ENCODE data around the gene PFN2.

The PFN2 gene

DNA sequence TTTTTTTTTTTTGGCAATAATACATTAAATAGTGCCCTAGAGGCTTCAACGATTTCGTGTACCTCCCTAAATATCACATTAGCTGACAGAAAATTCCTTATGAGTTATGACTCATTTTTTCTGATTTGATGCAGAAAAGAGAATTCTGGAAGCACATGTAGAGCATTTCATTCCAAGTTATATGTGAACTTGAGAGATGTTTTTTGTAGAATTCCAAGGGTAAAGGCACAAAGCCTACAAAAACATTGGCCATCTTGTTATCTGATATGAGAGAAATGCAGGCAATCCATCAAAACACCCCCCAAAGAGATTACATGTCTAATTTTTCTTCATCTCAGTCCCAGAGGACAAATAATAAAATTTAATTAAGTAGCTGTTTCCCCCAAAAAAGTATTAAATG, 6.7 kb upstream of the PFN2 start:
- Mint-ChIP-seq H3K27ac (no peak overlapping the region), H3K36me3 (no peaks in the 10 kb centered on the region), H3K9me3 (no peaks in the 10 kb centered on the region), H3K27me3 (peaks cover 2% of the 10 kb centered on the region), H3K4me1 (no peaks in the 10 kb centered on the region), H3K4me3 (no peak overlapping the region)
- no peak for ATAC-seq

GRCh38 chr3:149975919-149976318, 5.2 kb upstream of the PFN2 start:
- Mint-ChIP-seq H3K4me1 (peaks cover 9% of the 10 kb centered on the region), H3K36me3 (no peaks in the 10 kb centered on the region), H3K9me3 (no peaks in the 10 kb centered on the region), H3K27me3 (peaks cover 13% of the 10 kb centered on the region), H3K4me3 (no peak overlapping the region), H3K27ac (no peak overlapping the region)
- no peak for ATAC-seq

DNA sequence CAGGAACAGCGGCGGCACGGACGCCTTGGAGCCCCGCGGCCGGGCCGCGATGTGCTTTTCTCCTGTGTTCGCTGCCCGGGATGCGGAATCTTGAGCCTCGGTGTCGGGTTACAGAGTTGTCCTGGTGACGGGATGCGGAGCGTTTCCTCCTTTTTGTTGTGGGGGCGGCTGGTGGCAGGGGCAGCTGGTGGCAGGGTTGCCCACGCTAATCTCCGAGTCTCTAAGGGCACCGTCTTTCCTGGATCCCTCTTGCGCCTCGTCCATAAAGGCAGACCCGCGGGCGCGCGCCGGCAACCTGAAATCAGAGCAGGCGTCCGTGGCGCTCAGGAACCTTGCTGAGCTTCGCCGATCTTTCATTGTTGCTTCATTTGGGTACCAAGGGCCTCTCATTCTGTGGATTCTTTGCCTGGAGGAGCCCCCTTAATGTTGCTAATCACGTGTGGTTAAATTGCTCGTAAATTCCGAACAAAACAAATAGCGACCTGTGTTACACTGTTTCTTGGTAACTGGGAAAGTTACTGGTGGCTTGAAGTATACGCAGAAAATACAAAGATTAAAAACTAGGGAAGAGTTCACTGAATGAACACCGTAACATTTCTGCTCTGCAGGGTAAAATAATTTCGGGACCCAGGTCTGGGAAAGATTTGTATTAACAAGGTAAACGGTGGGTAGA, 844 bp upstream of the PFN2 start:
- peak overlapping the region; percentile 89 for H3K4me3 Mint-ChIP-seq
- peak overlapping the region; percentile 69 for H3K27ac Mint-ChIP-seq
- H3K9me3 Mint-ChIP-seq, result no peaks in the 10 kb centered on the region
- no peak for ATAC-seq
- H3K27me3 Mint-ChIP-seq, result peaks cover 13% of the 10 kb centered on the region
- H3K36me3 Mint-ChIP-seq, result no peaks in the 10 kb centered on the region
- peaks cover 15% of the 10 kb centered on the region for H3K4me1 Mint-ChIP-seq

- peaks cover 20% of the 10 kb centered on the region for H3K4me1 Mint-ChIP-seq
- peak overlapping the region; percentile 89 for H3K4me3 Mint-ChIP-seq
- no peak overlapping the region for H3K27ac Mint-ChIP-seq
- no peaks in the 10 kb centered on the region for H3K36me3 Mint-ChIP-seq
- peak; percentile 77 for ATAC-seq
- H3K27me3 Mint-ChIP-seq, result peaks cover 13% of the 10 kb centered on the region
- no peaks in the 10 kb centered on the region for H3K9me3 Mint-ChIP-seq
These were observed 567 bp downstream of the PFN2 start for GRCh38 chr3:149969940-149970715.

DNA sequence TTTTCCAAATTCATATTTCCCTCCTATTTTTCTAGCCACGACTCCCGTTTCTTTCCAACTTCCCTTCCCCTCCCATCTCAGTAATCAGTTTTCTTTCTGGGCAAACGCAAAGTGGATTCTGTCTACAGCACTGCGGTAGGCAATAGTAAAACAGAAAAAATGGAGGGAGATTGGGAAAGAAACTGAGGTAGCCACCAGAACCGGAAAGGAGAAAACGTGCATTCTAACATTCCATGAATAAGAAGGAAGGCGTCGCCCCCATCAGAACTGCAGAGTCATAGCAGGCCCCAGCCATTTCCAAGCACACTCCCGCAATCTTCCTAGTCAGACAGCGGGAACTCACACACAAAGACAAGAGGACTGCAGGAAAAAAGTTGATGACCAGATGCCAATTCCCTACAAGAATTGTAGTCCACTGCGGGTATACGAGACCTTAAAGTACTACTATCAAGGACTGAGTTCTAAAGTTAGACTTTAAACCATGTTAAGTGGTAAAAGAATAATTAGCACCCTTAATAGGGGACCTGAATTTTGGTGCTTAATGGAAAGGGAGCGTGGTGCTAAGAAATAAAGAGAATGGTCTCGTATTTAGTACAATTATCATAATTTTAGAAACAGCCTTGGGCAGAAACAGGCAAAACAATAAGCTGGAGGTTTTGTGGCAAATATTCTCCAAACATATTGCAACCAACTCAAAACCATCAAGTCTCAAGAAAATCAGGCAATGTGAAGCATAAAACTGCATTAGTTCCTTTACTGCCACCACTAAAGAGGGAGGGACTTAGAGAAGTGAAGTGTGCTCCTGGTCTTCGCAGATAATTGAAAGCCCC, 1.4 kb downstream of the PFN2 start:
- Mint-ChIP-seq H3K4me1 (peaks cover 23% of the 10 kb centered on the region), H3K4me3 (peak overlapping the region; percentile 80), H3K27me3 (peaks cover 13% of the 10 kb centered on the region), H3K27ac (no peak overlapping the region), H3K9me3 (no peaks in the 10 kb centered on the region), H3K36me3 (no peaks in the 10 kb centered on the region)
- no peak for ATAC-seq

GRCh38 chr3:149968216-149968615, 2.5 kb downstream of the PFN2 start:
- Mint-ChIP-seq H3K4me3 (no peak overlapping the region), H3K9me3 (no peaks in the 10 kb centered on the region), H3K27ac (no peak overlapping the region), H3K36me3 (no peaks in the 10 kb centered on the region), H3K27me3 (peaks cover 13% of the 10 kb centered on the region), H3K4me1 (peaks cover 23% of the 10 kb centered on the region)
- no peak for ATAC-seq

DNA sequence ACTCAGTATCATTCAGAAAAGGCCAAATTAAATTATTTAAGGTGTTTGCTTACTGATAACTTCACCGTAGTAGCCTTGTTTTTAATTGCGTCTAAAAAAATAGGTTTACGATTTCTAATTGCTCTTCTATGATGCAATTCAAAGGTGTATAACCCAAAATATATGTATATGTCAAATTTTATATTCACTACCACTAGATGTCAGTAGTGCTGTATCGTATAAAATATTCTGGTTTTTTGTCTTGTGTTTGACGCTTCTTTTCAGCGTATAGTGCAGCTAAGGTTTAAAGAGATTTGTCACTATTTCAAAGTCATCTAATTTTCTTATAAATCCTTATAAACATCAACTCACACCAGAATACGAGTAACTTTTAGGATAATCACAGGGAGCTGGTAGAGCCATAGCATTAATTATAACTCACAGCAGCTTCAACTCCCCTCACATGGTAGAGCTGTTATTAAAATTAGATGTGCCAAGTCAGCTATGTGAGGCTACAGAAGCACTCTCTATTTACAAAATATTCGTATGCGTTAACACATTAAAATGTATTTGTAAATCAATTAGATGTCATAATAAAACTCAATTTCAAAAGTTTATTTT, 3.5 kb downstream of the PFN2 start:
- Mint-ChIP-seq H3K27ac (no peak overlapping the region), H3K4me1 (peaks cover 23% of the 10 kb centered on the region)
- ATAC-seq, result no peak

DNA sequence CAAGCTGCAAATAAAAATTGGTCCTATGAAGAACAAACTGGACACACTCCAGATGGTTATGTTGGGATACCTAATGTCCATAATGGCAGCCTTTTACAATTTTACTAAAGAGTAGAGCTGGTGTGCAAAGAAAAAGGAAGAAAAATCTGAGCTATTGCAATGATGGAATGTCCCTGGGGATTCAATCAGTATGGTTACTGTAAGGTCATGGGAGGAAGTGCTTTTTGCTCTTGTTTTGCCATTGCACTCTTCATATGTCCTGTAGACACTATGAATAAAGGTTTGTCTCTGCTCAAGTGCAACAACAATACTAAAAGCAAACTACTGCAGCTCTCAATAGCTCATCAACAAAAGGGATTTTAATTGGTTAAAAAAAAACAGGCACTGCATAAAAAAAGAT, 5.4 kb downstream of the PFN2 start:
- H3K4me1 Mint-ChIP-seq, result peaks cover 14% of the 10 kb centered on the region
- H3K9me3 Mint-ChIP-seq, result no peaks in the 10 kb centered on the region
- H3K27ac Mint-ChIP-seq, result no peak overlapping the region
- H3K4me3 Mint-ChIP-seq, result no peak overlapping the region
- no peaks in the 10 kb centered on the region for H3K36me3 Mint-ChIP-seq
- no peaks in the 10 kb centered on the region for H3K27me3 Mint-ChIP-seq
- no peak for ATAC-seq

More for the DNA sequence above, 3.5 kb downstream of the PFN2 start:
- no peaks in the 10 kb centered on the region for H3K9me3 Mint-ChIP-seq
- H3K36me3 Mint-ChIP-seq, result no peaks in the 10 kb centered on the region
- H3K4me3 Mint-ChIP-seq, result no peak overlapping the region
- peaks cover 9% of the 10 kb centered on the region for H3K27me3 Mint-ChIP-seq

DNA sequence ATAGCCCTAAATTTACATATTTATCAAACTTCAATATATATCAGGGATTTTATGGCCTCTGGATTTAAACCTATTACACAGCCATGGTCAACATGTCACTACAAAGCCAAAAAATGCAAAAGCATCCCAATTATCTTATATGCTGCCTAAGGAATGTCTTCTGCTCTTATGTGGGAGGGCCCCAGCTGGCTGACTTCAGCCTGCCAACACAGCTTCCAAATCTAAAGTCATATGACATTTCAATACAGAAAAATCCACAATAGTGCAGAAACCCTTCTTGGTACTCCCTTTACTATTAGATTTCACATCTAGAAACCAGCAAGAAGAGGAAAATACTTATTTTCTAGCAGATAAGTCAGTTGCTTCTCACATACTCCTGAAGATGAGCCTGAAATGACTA, 6.4 kb downstream of the PFN2 start:
- H3K4me1 Mint-ChIP-seq, result peaks cover 8% of the 10 kb centered on the region
- H3K9me3 Mint-ChIP-seq, result no peaks in the 10 kb centered on the region
- no peak overlapping the region for H3K27ac Mint-ChIP-seq
- H3K27me3 Mint-ChIP-seq, result no peaks in the 10 kb centered on the region
- H3K36me3 Mint-ChIP-seq, result no peaks in the 10 kb centered on the region
- no peak overlapping the region for H3K4me3 Mint-ChIP-seq
- ATAC-seq, result no peak

GRCh38 chr3:149963485-149963884, 7.2 kb downstream of the PFN2 start:
- Mint-ChIP-seq H3K4me1 (peaks cover 8% of the 10 kb centered on the region), H3K9me3 (no peaks in the 10 kb centered on the region), H3K27ac (no peak overlapping the region), H3K4me3 (no peak overlapping the region), H3K36me3 (no peaks in the 10 kb centered on the region), H3K27me3 (no peaks in the 10 kb centered on the region)
- ATAC-seq, result no peak

GRCh38 chr3:149959443-149959842, 11.3 kb downstream of the PFN2 start:
- H3K27me3 Mint-ChIP-seq, result no peaks in the 10 kb centered on the region
- H3K4me3 Mint-ChIP-seq, result no peak overlapping the region
- H3K9me3 Mint-ChIP-seq, result no peaks in the 10 kb centered on the region
- H3K4me1 Mint-ChIP-seq, result peaks cover 15% of the 10 kb centered on the region
- no peak for ATAC-seq
- H3K36me3 Mint-ChIP-seq, result peaks cover 4% of the 10 kb centered on the region
- no peak overlapping the region for H3K27ac Mint-ChIP-seq

- no peak overlapping the region for H3K27ac Mint-ChIP-seq
- ATAC-seq, result no peak
- H3K4me3 Mint-ChIP-seq, result no peak overlapping the region
- no peaks in the 10 kb centered on the region for H3K9me3 Mint-ChIP-seq
- H3K27me3 Mint-ChIP-seq, result no peaks in the 10 kb centered on the region
- H3K4me1 Mint-ChIP-seq, result peaks cover 21% of the 10 kb centered on the region
- peaks cover 4% of the 10 kb centered on the region for H3K36me3 Mint-ChIP-seq
These were observed 12.4 kb downstream of the PFN2 start for GRCh38 chr3:149958171-149958796.

DNA sequence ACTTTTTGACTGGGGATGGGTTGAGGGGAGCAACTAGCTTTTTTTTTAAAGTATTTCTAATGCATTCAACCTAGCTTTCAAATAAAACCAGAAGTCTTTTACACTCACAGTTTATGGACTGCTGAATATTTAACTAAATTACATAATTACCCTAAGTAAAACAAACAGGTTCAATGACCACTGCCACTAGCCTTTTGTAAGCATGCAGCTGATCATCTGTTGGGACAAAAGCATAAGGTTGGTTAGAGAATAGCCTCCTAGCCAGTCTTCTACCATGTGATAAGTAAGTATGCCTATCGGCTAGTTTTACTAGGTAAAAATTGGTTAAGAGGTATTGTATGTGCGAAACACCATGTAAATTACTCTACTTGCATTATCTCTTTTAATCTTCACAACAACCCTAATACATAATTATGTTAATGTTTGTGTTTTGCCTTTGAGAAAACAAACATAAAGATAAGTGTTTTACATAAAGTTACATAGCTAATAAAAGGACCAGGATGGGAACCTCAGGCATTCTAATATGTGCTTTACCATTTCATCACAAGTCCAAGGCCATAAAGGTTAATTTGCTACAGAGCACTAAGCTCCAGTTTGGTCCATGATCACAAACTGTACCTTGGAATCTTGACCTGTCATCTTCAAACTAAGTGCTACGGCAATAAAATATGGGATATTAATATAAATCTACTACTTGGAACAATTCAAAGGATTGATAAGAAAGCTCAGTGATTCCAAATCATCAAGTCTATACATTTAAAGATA, 13.2 kb downstream of the PFN2 start:
- no peak for ATAC-seq
- peaks cover 21% of the 10 kb centered on the region for H3K4me1 Mint-ChIP-seq
- no peaks in the 10 kb centered on the region for H3K27me3 Mint-ChIP-seq
- H3K4me3 Mint-ChIP-seq, result no peak overlapping the region
- H3K9me3 Mint-ChIP-seq, result no peaks in the 10 kb centered on the region
- H3K36me3 Mint-ChIP-seq, result peaks cover 4% of the 10 kb centered on the region
- no peak overlapping the region for H3K27ac Mint-ChIP-seq

GRCh38 chr3:149955449-149955848, 15.2 kb downstream of the PFN2 start:
- peaks cover 21% of the 10 kb centered on the region for H3K4me1 Mint-ChIP-seq
- no peak for ATAC-seq
- H3K9me3 Mint-ChIP-seq, result no peaks in the 10 kb centered on the region
- H3K27ac Mint-ChIP-seq, result no peak overlapping the region
- no peaks in the 10 kb centered on the region for H3K27me3 Mint-ChIP-seq
- peaks cover 17% of the 10 kb centered on the region for H3K36me3 Mint-ChIP-seq
- no peak overlapping the region for H3K4me3 Mint-ChIP-seq
